A673 (cell line): Measurements from ENCODE around the gene MATN1. TPM values are rescaled to one million over a fixed set of nuclear protein-coding genes. Genes with fewer than 3 reads are reported as not detected.

Experiments
- BruUV-seq: library from RNA; stranded (reverse); fragments of 400-500 nt; replicated peaks from 2 replicates; lab custom pipeline; 2021; lab: Mats Ljungman, UMichigan
- CTCF ChIA-PET: fragments of 300-600 bp; sonication (Branson Sonifier 250); formaldehyde crosslinking; loops from one replicate; lab custom pipeline; 2022; ENCODE audit warnings: antibody characterized with exemption; lab: Charles Lee
- POLR2A ChIA-PET: fragments of 300-600 bp; sonication (Branson Sonifier 250); formaldehyde crosslinking; loops from one replicate; lab custom pipeline; 2022; ENCODE audit warnings: antibody characterized with exemption; ENCODE audit not compliant: low non-redundant PET; lab: Charles Lee
- DNase-seq: peaks from one replicate; pipeline ENCODE4 v3.0.0-alpha.2; 2015; ENCODE audit warnings: low spot score
- H3K27ac ChIP-seq: fragments of 200-600 bp; sonication (generic); 2 replicates; pipeline ENCODE4 v1.5.1; 2016; ENCODE audit warnings: mixed run types, low read depth, mild to moderate bottlenecking, mixed read lengths, antibody characterized with exemption, low read length; ENCODE audit not compliant: poor library complexity, severe bottlenecking
- H3K27me3 ChIP-seq: fragments of 200-600 bp; sonication (generic); replicated peaks from 2 replicates; pipeline ENCODE4 v1.6.1; 2017; ENCODE audit warnings: mixed run types, low read depth, mild to moderate bottlenecking, mixed read lengths, antibody characterized with exemption, low read length; ENCODE audit not compliant: insufficient read depth, poor library complexity
- H3K36me3 ChIP-seq: fragments of 200-600 bp; sonication (generic); 2 replicates; pipeline ENCODE4 v1.6.1; 2016; ENCODE audit warnings: mixed run types, mild to moderate bottlenecking, mixed read lengths, antibody characterized with exemption, low read length; ENCODE audit not compliant: insufficient read depth, poor library complexity, severe bottlenecking
- H3K4me1 ChIP-seq: fragments of 200-600 bp; sonication (generic); 2 replicates; pipeline ENCODE4 v1.6.1; 2017; ENCODE audit warnings: mixed run types, mild to moderate bottlenecking, mixed read lengths, antibody characterized with exemption, low read length; ENCODE audit not compliant: insufficient read depth, poor library complexity, severe bottlenecking
- H3K4me3 ChIP-seq: fragments of 200-600 bp; sonication (generic); 2 replicates; pipeline ENCODE4 v1.5.1; 2016; ENCODE audit warnings: low read depth, mixed run types, mild to moderate bottlenecking, mixed read lengths, low read length; ENCODE audit not compliant: poor library complexity, severe bottlenecking
- H3K9me3 ChIP-seq: fragments of 200-600 bp; sonication (generic); 2 replicates; pipeline ENCODE4 v1.6.1; 2016; ENCODE audit warnings: mixed run types, low read depth, mild to moderate bottlenecking, mixed read lengths, antibody characterized with exemption, low read length; ENCODE audit not compliant: poor library complexity, severe bottlenecking
- CTCF ChIP-seq: fragments of 300-800, 200-600 bp; sonication (generic); conservative IDR thresholded peaks from 2 replicates; pipeline ENCODE4 v1.5.1; 2017; ENCODE audit warnings: low read depth, mild to moderate bottlenecking, antibody characterized with exemption, low read length, moderate library complexity, mixed read lengths
- EZH2 ChIP-seq: fragments of 200-600 bp; sonication (generic); IDR thresholded peaks from 2 replicates; pipeline ENCODE4 v1.6.1; 2017; ENCODE audit warnings: borderline replicate concordance, low read depth, mild to moderate bottlenecking, mixed read lengths, antibody characterized with exemption, low read length; ENCODE audit not compliant: poor library complexity, severe bottlenecking
- intact Hi-C: fragments of 100-400 bp; cut with micrococcal nuclease; formaldehyde crosslinking; loops from one replicate; pipeline ENCODE4 v1.10.0; 2022; ENCODE audit not compliant: unreplicated experiment
- total RNA-seq: library from RNA; stranded (reverse); gene quantifications from 2 replicates; pipeline ENCODE4 v1.2.3, GENCODE V29; 2021

Gene MATN1
- total RNA-seq, 1 experiment from 2014 or later: not detected

DNA sequence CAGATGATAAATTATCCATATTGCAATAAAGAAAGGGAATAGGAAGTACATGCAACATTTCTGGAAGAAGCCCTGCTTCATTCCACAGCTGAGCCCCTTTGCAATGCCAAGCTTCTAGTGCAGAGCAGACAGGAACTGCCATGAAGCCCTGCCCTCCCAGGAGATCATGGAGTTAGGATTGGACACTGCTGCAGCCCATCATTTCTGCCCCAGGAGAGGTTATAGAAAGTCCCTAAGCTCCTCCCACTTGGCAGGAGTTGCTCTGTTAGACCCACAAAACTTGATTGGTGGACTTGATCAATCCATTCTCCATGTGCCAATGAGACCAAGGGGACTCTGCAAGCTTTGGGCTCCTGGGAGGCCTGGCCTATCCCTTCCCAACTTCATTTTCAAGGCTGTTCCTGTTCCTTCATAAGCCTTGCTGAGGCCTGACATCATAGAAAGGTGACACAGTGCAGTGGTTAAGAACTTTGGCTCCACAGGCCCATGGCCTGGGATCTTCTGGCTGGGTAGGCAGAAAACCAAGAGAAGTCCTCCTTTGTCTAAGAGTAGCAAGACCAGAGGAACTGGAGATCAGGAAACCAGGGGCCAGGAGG is 35.5 kb upstream of the MATN1 start:
- Histone ChIP-seq H3K36me3 (no peaks in the 10 kb centered on the region), H3K4me1 (peaks cover 6% of the 10 kb centered on the region), H3K4me3 (no peak overlapping the region), H3K27ac (no peak overlapping the region), H3K27me3 (no peaks in the 10 kb centered on the region), H3K9me3 (no peaks in the 10 kb centered on the region)
- CTCF ChIA-PET: interaction anchor here (1.2 kb wide), 1 partner anchor 21 kb away, joined by 6 read pairs; no protein-coding TSS in a partner anchor
- peak; percentile 31 for DNase-seq
- BruUV-seq: no TSS peak
- POLR2A ChIA-PET: interaction anchor here (0.6 to 0.7 kb wide), 2 partner anchors 139 to 1860 kb away, joined by 3 to 5 read pairs; no protein-coding TSS in a partner anchor
- intact Hi-C loops: no loop called here
- TF ChIP-seq EZH2 (no peak), CTCF (no peak)

DNA sequence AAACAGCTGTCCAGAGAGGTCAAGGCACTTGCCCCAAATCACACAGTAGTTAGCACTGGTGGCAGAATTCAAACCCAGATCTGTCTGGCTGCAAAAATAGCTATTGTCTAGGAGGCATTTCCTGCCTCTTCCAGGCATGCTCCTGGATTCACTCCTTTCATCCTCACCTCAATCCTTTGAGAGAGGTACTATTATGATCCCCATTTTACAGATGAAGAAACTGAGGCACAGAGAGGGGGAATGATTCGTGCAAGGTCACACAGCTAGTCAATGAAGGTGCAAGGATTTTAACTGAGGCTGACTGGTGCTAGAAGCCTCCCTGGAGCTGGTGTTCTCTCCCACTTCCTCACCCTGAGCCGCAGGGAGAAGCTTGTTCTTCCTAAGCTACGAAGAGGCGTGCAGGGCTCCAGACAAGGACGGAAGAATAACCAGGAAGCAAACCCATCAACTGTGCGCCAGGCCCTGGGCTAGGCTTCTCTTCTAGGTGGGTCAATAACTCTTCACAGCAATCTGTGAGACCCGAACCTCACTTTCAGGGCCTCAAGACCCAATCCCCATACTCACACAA is 34.8 kb upstream of the MATN1 start:
- H3K4me1 ChIP-seq: peaks cover 6% of the 10 kb centered on the region
- ChIA-PET CTCF (interaction anchor here (1.2 kb wide), 1 partner anchor 22 kb away, joined by 6 read pairs; no protein-coding TSS in a partner anchor), POLR2A (interaction anchor here (0.6 to 0.7 kb wide), 2 partner anchors 140 to 1860 kb away, joined by 3 to 5 read pairs; no protein-coding TSS in a partner anchor)
- intact Hi-C loops: no loop called here
- no peaks in the 10 kb centered on the region for H3K36me3 ChIP-seq
- TF ChIP-seq EZH2 (no peak), CTCF (no peak)
- no peaks in the 10 kb centered on the region for H3K27me3 ChIP-seq
- no peak for DNase-seq
- H3K4me3 ChIP-seq: no peak overlapping the region
- BruUV-seq: no TSS peak
- no peaks in the 10 kb centered on the region for H3K9me3 ChIP-seq
- no peak overlapping the region for H3K27ac ChIP-seq

GRCh38 chr1:30757352-30758120 is 34.2 kb upstream of the MATN1 start, which contains the start of gene LAPTM5:
Gene LAPTM5, minus strand, starts transcription at chr1:30757774. Its CDS starts 29 bp downstream, at chr1:30757745.
- TF ChIP-seq CTCF (no peak), EZH2 (no peak)
- H3K27ac ChIP-seq: no peak within 1 kb of the TSS
- H3K4me1 ChIP-seq: peaks cover 6% of the 10 kb centered on the region
- no peaks in the 10 kb centered on the region for H3K9me3 ChIP-seq
- H3K4me3 ChIP-seq: no peak within 1 kb of the TSS
- H3K36me3 ChIP-seq: no peaks in the 10 kb centered on the region
- POLR2A ChIA-PET: no interaction called here
- no peaks in the 10 kb centered on the region for H3K27me3 ChIP-seq
- BruUV-seq: no TSS peak
- DNase-seq: no peak
- intact Hi-C loops: no loop called here
- CTCF ChIA-PET: interaction anchor here (1.2 kb wide), 1 partner anchor 22 kb away, joined by 6 read pairs; no protein-coding TSS in a partner anchor
